IMR-90 (cell line): ENCODE measurements around the gene RFX1. TPM values are rescaled to one million over a fixed set of nuclear protein-coding genes. Genes with fewer than 3 reads are reported as not detected.

Experiments used
- ATAC-seq: fragments of 200-7000 bp; cut with Tn5 transposase; 2 replicates; pipeline ENCODE4 v1.9.1; 2020; ENCODE audit warnings: low read depth, mild to moderate bottlenecking, moderate library complexity
- BruUV-seq: library from RNA; stranded (reverse); fragments of 400-500 nt; replicated peaks from 2 replicates; lab custom pipeline; 2021; lab: Mats Ljungman, UMichigan
- CTCF ChIA-PET: fragments of 300-600 bp; formaldehyde crosslinking; extraction: SDS; loops from one replicate; lab custom pipeline; 2021; ENCODE audit warnings: antibody characterized with exemption; lab: Yijun Ruan, JAX
- POLR2A ChIA-PET: fragments of 300-600 bp; sonication (Branson Sonifier 250); formaldehyde crosslinking; loops from one replicate; lab custom pipeline; 2022; ENCODE audit warnings: antibody characterized with exemption; ENCODE audit not compliant: unreplicated experiment; lab: Charles Lee
- DNase-seq: peaks from one replicate; pipeline ENCODE4 v3.0.0; 2013
- H2AFZ ChIP-seq: replicated peaks from 2 replicates; pipeline ENCODE3; 2013; ENCODE audit warnings: low read length, mild to moderate bottlenecking; ENCODE audit not compliant: poor library complexity
- H2AK5ac ChIP-seq: 2 replicates; pipeline ENCODE4 v1.6.1; 2013; ENCODE audit warnings: low read depth, low read length, inconsistent platforms
- H2AK9ac ChIP-seq: replicated peaks from 2 replicates; pipeline ENCODE3; 2013; ENCODE audit warnings: mild to moderate bottlenecking, low read depth, low read length, moderate library complexity; ENCODE audit not compliant: poor library complexity
- H2BK120ac ChIP-seq: 2 replicates; pipeline ENCODE4 v1.6.1; 2013; ENCODE audit warnings: low read depth, low read length, inconsistent platforms
- H2BK15ac ChIP-seq: 3 replicates; pipeline ENCODE4 v1.6.1; 2013; ENCODE audit warnings: low read depth, low read length, inconsistent platforms
- H2BK20ac ChIP-seq: 2 replicates; pipeline ENCODE4 v1.6.1; 2013; ENCODE audit warnings: low read depth, mild to moderate bottlenecking, inconsistent platforms, low read length, moderate library complexity
- H2BK5ac ChIP-seq: 2 replicates; pipeline ENCODE4 v1.6.1; 2013; ENCODE audit warnings: mild to moderate bottlenecking, low read depth, low read length, inconsistent platforms; ENCODE audit not compliant: poor library complexity, severe bottlenecking
- H3K14ac ChIP-seq: replicated peaks from 2 replicates; pipeline ENCODE4 v1.6.1; 2013; ENCODE audit warnings: low read depth, low read length, inconsistent platforms
- H3K18ac ChIP-seq: 2 replicates; pipeline ENCODE4 v1.6.1; 2013; ENCODE audit warnings: low read depth, low read length, control low read depth
- H3K23ac ChIP-seq: 2 replicates; pipeline ENCODE4 v1.6.1; 2013; ENCODE audit warnings: low read depth, low read length, inconsistent platforms
- H3K27ac ChIP-seq: 2 replicates; pipeline ENCODE4 v1.5.1; 2013; ENCODE audit warnings: mild to moderate bottlenecking, control low read depth, low read length; ENCODE audit not compliant: insufficient read depth
- H3K27me3 ChIP-seq: 2 replicates; pipeline ENCODE4 v1.6.1; 2013; ENCODE audit warnings: low read length; ENCODE audit not compliant: control insufficient read depth, insufficient read depth
- H3K36me3 ChIP-seq: 2 replicates; pipeline ENCODE4 v1.6.1; 2013; ENCODE audit warnings: low read length, mixed read lengths; ENCODE audit not compliant: control insufficient read depth, insufficient read depth
- H3K4ac ChIP-seq: 2 replicates; pipeline ENCODE4 v1.6.1; 2013; ENCODE audit warnings: low read depth, low read length, inconsistent platforms
- H3K4me1 ChIP-seq: 2 replicates; pipeline ENCODE4 v1.6.1; 2013; ENCODE audit warnings: low read length, mixed read lengths; ENCODE audit not compliant: control insufficient read depth, insufficient read depth
- H3K4me2 ChIP-seq: 2 replicates; pipeline ENCODE4 v1.6.1; 2013; ENCODE audit warnings: low read depth, mild to moderate bottlenecking, control low read depth, low read length, moderate library complexity
- H3K4me3 ChIP-seq: 2 replicates; pipeline ENCODE4 v1.5.1; 2013; ENCODE audit warnings: low read depth, mild to moderate bottlenecking, control low read depth, low read length, moderate library complexity; ENCODE audit not compliant: insufficient read depth
- H3K56ac ChIP-seq: 2 replicates; pipeline ENCODE4 v1.6.1; 2013; ENCODE audit warnings: low read length, inconsistent platforms; ENCODE audit not compliant: insufficient read depth; ENCODE audit errors: extremely low read depth
- H3K79me1 ChIP-seq, 2 experiments: 2 replicates each; pipeline ENCODE4 v1.6.1; 2013; ENCODE audit warnings: low read length in 2 of 2, inconsistent platforms in 1 of 2, low read depth in 1 of 2
- H3K9ac ChIP-seq: 2 replicates; pipeline ENCODE4 v1.6.1; 2013; ENCODE audit warnings: low read depth, low read length, control low read depth
- H3K9me1 ChIP-seq: 2 replicates; pipeline ENCODE4 v1.6.1; 2013; ENCODE audit warnings: low read length, inconsistent platforms; ENCODE audit not compliant: insufficient read depth
- H3K9me3 ChIP-seq: 2 replicates; pipeline ENCODE4 v1.6.1; 2013; ENCODE audit warnings: low read length; ENCODE audit not compliant: control insufficient read depth, insufficient read depth
- H4K20me1 ChIP-seq: 2 replicates; pipeline ENCODE4 v1.6.1; 2013; ENCODE audit warnings: low read length, inconsistent platforms; ENCODE audit not compliant: insufficient read depth
- H4K5ac ChIP-seq: 2 replicates; pipeline ENCODE4 v1.6.1; 2013; ENCODE audit warnings: mild to moderate bottlenecking, low read depth, low read length, control low read depth
- H4K8ac ChIP-seq, 2 experiments: 2 replicates each; pipeline ENCODE4 v1.6.1; 2013; ENCODE audit warnings: low read depth in 2 of 2, low read length in 2 of 2, control low read depth in 1 of 2, inconsistent platforms in 1 of 2
- H4K91ac ChIP-seq: 2 replicates; pipeline ENCODE4 v1.6.1; 2013; ENCODE audit warnings: low read depth, low read length, inconsistent platforms; ENCODE audit not compliant: insufficient read depth
- BHLHE40 ChIP-seq: fragments of 150-350 bp; IDR thresholded peaks from 2 replicates; pipeline ENCODE4 v1.6.1; 2016; ENCODE audit warnings: mild to moderate bottlenecking, low read depth, low read length
- CEBPB ChIP-seq: IDR thresholded peaks from 2 replicates; pipeline ENCODE4 v1.6.1; 2012; ENCODE audit warnings: low read depth, low read length, improper control_type of control experiment
- CHD1 ChIP-seq: IDR thresholded peaks from 2 replicates; pipeline ENCODE4 v1.6.1; 2012; ENCODE audit warnings: low read depth, low read length, improper control_type of control experiment
- CTCF ChIP-seq: conservative IDR thresholded peaks from 2 replicates; pipeline ENCODE4 v1.5.1; 2012; ENCODE audit warnings: mild to moderate bottlenecking, low read depth, low read length, improper control_type of control experiment
- ELK1 ChIP-seq: fragments of 150-350 bp; IDR thresholded peaks from 2 replicates; pipeline ENCODE4 v1.6.1; 2016; ENCODE audit warnings: low read depth, mild to moderate bottlenecking, low read length, moderate library complexity, borderline replicate concordance
- FOS ChIP-seq: fragments of 150-350 bp; IDR thresholded peaks from 2 replicates; pipeline ENCODE4 v1.6.1; 2016; ENCODE audit warnings: low read depth, low read length
- MAFK ChIP-seq: IDR thresholded peaks from 2 replicates; pipeline ENCODE4 v1.6.1; 2012; ENCODE audit warnings: low read depth, low read length, improper control_type of control experiment
- MAZ ChIP-seq: IDR thresholded peaks from 2 replicates; pipeline ENCODE4 v1.6.1; 2012; ENCODE audit warnings: low read depth, mild to moderate bottlenecking, low read length, improper control_type of control experiment, moderate library complexity, borderline replicate concordance
- MXI1 ChIP-seq: IDR thresholded peaks from 2 replicates; pipeline ENCODE4 v1.6.1; 2012; ENCODE audit warnings: low read depth, mild to moderate bottlenecking, low read length, moderate library complexity, borderline replicate concordance
- NFE2L2 ChIP-seq: fragments of 150-350 bp; IDR thresholded peaks from 2 replicates; pipeline ENCODE4 v1.6.1; 2016; ENCODE audit warnings: low read depth, mild to moderate bottlenecking, low read length
- POLR2A ChIP-seq: IDR thresholded peaks from 2 replicates; pipeline ENCODE4 v1.6.1; 2012; ENCODE audit warnings: mild to moderate bottlenecking, low read depth, low read length
- RAD21 ChIP-seq: IDR thresholded peaks from 2 replicates; pipeline ENCODE4 v1.6.1; 2012; ENCODE audit warnings: low read length, improper control_type of control experiment
- RCOR1 ChIP-seq: IDR thresholded peaks from 2 replicates; pipeline ENCODE4 v1.6.1; 2012; ENCODE audit warnings: mild to moderate bottlenecking, low read length, improper control_type of control experiment; ENCODE audit not compliant: insufficient replicate concordance
- RFX5 ChIP-seq: IDR thresholded peaks from 2 replicates; pipeline ENCODE4 v1.8.0; 2012; ENCODE audit warnings: low read depth, mild to moderate bottlenecking, low read length, moderate library complexity
- SMC3 ChIP-seq: fragments of 150-350 bp; IDR thresholded peaks from 2 replicates; pipeline ENCODE4 v1.6.1; 2016; ENCODE audit warnings: low read depth, mild to moderate bottlenecking, antibody characterized with exemption, low read length, moderate library complexity
- USF2 ChIP-seq: fragments of 150-350 bp; IDR thresholded peaks from 2 replicates; pipeline ENCODE4 v1.6.1; 2017; ENCODE audit warnings: mild to moderate bottlenecking, antibody characterized with exemption, low read length, low read depth
- WGBS, 2 experiments: methylation state at CpG; one replicate each; pipeline versions ENCODE4 v1.1.5 to v1.1.7; 2013; ENCODE audit warnings: missing lambda C conversion rate in 2 of 2; ENCODE audit not compliant: insufficient read length in 1 of 2; ENCODE audit errors: extremely low coverage in 2 of 2; 5-methylcytosine and 5-hydroxymethylcytosine counted together
- dilution Hi-C: fragments of 300-500 bp; cut with HindIII; formaldehyde crosslinking; loops from one replicate; pipeline ENCODE4 v1.14.3; 2018; ENCODE audit warnings: low sequenced_read_pairs; ENCODE audit not compliant: unreplicated experiment
- in situ Hi-C: fragments of 300-500 bp; cut with MboI; formaldehyde crosslinking; loops from 3 replicates; pipeline ENCODE4 v1.14.3; 2019; ENCODE audit warnings: low sequenced_read_pairs, inconsistent platforms, mixed read lengths
- intact Hi-C: fragments of 100-400 bp; cut with micrococcal nuclease; formaldehyde crosslinking; loops from 2 replicates; pipeline ENCODE4 v1.10.0; 2022
- polyA plus RNA-seq, 3 experiments: library from polyadenylated mRNA; depleted of rRNA; stranded (reverse); fragments of >200 nt; gene quantifications; 2 replicates each; pipeline ENCODE4 v1.2.3, GENCODE V29; 2012; ENCODE audit warnings: low replicate concordance in 1 of 3
- total RNA-seq: library from RNA; depleted of rRNA; stranded (reverse); fragments of >200 nt; gene quantifications from 2 replicates; pipeline ENCODE4 v1.2.3, GENCODE V29; 2012

RFX1 gene
- total and polyA plus RNA-seq, 2 of the 4 experiments (the other 2 are of a cell fraction) = 0.36 to 3.1 TPM

- Histone ChIP-seq H3K79me1 (peaks cover 0 to 8% of the 10 kb centered on the region in 2 experiments; a peak in 1 of 4 replicates), H2BK20ac (no peak overlapping the region), H3K27me3 (no peaks in the 10 kb centered on the region), H3K23ac (no peak overlapping the region), H3K27ac (no peak overlapping the region), H2BK5ac (no peak overlapping the region), H3K18ac (no peak overlapping the region), H3K4me2 (no peak overlapping the region), H4K8ac (no peak overlapping the region), H3K36me3 (peaks cover 9% of the 10 kb centered on the region; the same call in 1 of the 2 replicates), H3K56ac (no peak overlapping the region), H2BK120ac (no peak overlapping the region), H3K9me1 (0 out of 2 replicates have a peak, but pooled peaks cover 1% of the 10 kb centered on the region), H3K9ac (no peak overlapping the region), H3K4ac (no peak overlapping the region), H4K20me1 (no peaks in the 10 kb centered on the region), H4K91ac (no peak overlapping the region), H2AK9ac (no peak overlapping the region), H3K4me1 (no peaks in the 10 kb centered on the region), H3K14ac (no peak overlapping the region), H4K5ac (no peak overlapping the region), H2AFZ (no peak overlapping the region), H3K9me3 (no peaks in the 10 kb centered on the region), H3K4me3 (no peak overlapping the region), H2AK5ac (no peak overlapping the region), H2BK15ac (no peak overlapping the region)
- ChIA-PET POLR2A (no interaction called here), CTCF (no interaction called here)
- in situ Hi-C loops = no loop called here
- no TSS peak for BruUV-seq
- DNase-seq = no peak
- dilution Hi-C loops = no loop called here
- TF ChIP-seq RCOR1 (no peak), CHD1 (no peak), MXI1 (no peak), RAD21 (no peak), CTCF (no peak), SMC3 (no peak), ELK1 (no peak), USF2 (no peak), NFE2L2 (no peak), FOS (no peak), RFX5 (no peak), CEBPB (no peak), BHLHE40 (no peak), MAFK (no peak), MAZ (no peak), POLR2A (no peak)
- no peak for ATAC-seq
- WGBS, 2 experiments = no CpG with 5 or more reads among the region's 5 CpGs
- intact Hi-C loops = no loop called here
Observed at GRCh38 chr19:13981021-13981420, 25.1 kb downstream of the RFX1 start.
